ENCODE data around the gene CACNA1C. TPM values are rescaled to one million over a fixed set of nuclear protein-coding genes. Genes with fewer than 3 reads are reported as not detected.

Gene CACNA1C
- total RNA-seq, 3 donors from 2014 or later = 2.6 to 11.8 (median 9.5) TPM

DNA sequence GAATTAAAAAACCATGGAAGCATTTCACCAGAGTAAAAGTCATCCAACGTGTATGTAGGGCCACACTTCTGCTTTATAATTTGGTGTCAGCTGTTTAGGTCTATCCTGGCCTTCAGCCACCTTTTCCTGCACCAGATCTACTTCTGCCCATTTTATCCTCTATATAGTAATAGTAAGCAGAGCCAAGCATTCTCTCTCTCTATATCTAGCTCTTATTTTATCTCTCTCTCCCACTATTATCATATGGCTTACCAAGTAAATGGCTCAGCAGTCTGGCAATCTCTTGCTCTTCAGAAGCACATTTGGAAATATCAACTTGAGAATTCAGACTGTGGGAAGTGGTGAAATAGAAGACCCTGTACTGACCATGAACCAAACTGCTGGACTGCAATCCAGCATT is 657.9 kb downstream of the CACNA1C start:
- intact Hi-C loops (cut with DNase I; ENCODE audit: low total_unique reads) = no loop called here
- TF ChIP-seq POLR2A (IDR thresholded peaks at IDR 0.05) (no peak), POLR2AphosphoS5 (IDR thresholded peaks at IDR 0.05) (no peak)
- TF ChIP-seq, protein P1, sequence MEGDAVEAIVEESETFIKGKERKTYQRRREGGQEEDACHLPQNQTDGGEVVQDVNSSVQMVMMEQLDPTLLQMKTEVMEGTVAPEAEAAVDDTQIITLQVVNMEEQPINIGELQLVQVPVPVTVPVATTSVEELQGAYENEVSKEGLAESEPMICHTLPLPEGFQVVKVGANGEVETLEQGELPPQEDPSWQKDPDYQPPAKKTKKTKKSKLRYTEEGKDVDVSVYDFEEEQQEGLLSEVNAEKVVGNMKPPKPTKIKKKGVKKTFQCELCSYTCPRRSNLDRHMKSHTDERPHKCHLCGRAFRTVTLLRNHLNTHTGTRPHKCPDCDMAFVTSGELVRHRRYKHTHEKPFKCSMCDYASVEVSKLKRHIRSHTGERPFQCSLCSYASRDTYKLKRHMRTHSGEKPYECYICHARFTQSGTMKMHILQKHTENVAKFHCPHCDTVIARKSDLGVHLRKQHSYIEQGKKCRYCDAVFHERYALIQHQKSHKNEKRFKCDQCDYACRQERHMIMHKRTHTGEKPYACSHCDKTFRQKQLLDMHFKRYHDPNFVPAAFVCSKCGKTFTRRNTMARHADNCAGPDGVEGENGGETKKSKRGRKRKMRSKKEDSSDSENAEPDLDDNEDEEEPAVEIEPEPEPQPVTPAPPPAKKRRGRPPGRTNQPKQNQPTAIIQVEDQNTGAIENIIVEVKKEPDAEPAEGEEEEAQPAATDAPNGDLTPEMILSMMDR (IDR thresholded peaks at IDR 0.05) = no peak

GRCh38 chr12:2719392-2719791 is 666.6 kb downstream of the CACNA1C start:
- TF ChIP-seq, protein P1 (IDR thresholded peaks at IDR 0.05) = no peak
- no peak for TF ChIP-seq POLR2AphosphoS5 (IDR thresholded peaks at IDR 0.05)
- TF ChIP-seq POLR2A (IDR thresholded peaks at IDR 0.05) = no peak
- no peaks in the 10 kb centered on the region for H3K36me3 ChIP-seq
- no peak for DNase-seq (ENCODE audit: low spot score in 2 of 2)
- no peaks in the 10 kb centered on the region for H3K27me3 ChIP-seq
- no peaks in the 10 kb centered on the region for H3K9me3 ChIP-seq
- H3K4me3 ChIP-seq = no peak overlapping the region
- no peaks in the 10 kb centered on the region for H3K4me1 ChIP-seq
- no peak overlapping the region for H3K27ac ChIP-seq
- intact Hi-C loops (cut with DNase I; ENCODE audit: low total_unique reads) = no loop called here

More for the DNA sequence above, 657.9 kb downstream of the CACNA1C start:
- Histone ChIP-seq H3K4me3 (no peak overlapping the region), H3K4me1 (no peaks in the 10 kb centered on the region), H3K36me3 (no peaks in the 10 kb centered on the region), H3K27ac (no peak overlapping the region), H3K27me3 (no peaks in the 10 kb centered on the region), H3K9me3 (peaks cover 8 to 22% of the 10 kb centered on the region in 2 donors)
- DNase-seq (ENCODE audit: low spot score in 2 of 2) = no peak

GRCh38 chr12:2722806-2723205 is 670.0 kb downstream of the CACNA1C start:
- Histone ChIP-seq H3K4me1 (no peaks in the 10 kb centered on the region), H3K27me3 (no peaks in the 10 kb centered on the region), H3K36me3 (no peaks in the 10 kb centered on the region), H3K27ac (no peak overlapping the region), H3K9me3 (no peaks in the 10 kb centered on the region), H3K4me3 (no peak overlapping the region)
- intact Hi-C loops (cut with DNase I; ENCODE audit: low total_unique reads) = no loop called here
- DNase-seq (ENCODE audit: low spot score in 2 of 2) = no peak
- TF ChIP-seq, protein P1 (IDR thresholded peaks at IDR 0.05) = no peak

GRCh38 chr12:2732290-2732689 is 679.5 kb downstream of the CACNA1C start:
- Histone ChIP-seq H3K4me1 (no peaks in the 10 kb centered on the region), H3K4me3 (no peak overlapping the region), H3K27ac (no peak overlapping the region), H3K36me3 (no peaks in the 10 kb centered on the region), H3K27me3 (no peaks in the 10 kb centered on the region), H3K9me3 (no peaks in the 10 kb centered on the region)
- intact Hi-C loops (cut with DNase I; ENCODE audit: low total_unique reads) = loop anchor here (1.0 kb wide), 1 partner anchor 19 kb away; no protein-coding TSS in a partner anchor
- no peak for DNase-seq (ENCODE audit: low spot score in 2 of 2)
- TF ChIP-seq POLR2AphosphoS5 (IDR thresholded peaks at IDR 0.05) (no peak), POLR2A (IDR thresholded peaks at IDR 0.05) (no peak)
- TF ChIP-seq, protein P1 (IDR thresholded peaks at IDR 0.05) = no peak

DNA sequence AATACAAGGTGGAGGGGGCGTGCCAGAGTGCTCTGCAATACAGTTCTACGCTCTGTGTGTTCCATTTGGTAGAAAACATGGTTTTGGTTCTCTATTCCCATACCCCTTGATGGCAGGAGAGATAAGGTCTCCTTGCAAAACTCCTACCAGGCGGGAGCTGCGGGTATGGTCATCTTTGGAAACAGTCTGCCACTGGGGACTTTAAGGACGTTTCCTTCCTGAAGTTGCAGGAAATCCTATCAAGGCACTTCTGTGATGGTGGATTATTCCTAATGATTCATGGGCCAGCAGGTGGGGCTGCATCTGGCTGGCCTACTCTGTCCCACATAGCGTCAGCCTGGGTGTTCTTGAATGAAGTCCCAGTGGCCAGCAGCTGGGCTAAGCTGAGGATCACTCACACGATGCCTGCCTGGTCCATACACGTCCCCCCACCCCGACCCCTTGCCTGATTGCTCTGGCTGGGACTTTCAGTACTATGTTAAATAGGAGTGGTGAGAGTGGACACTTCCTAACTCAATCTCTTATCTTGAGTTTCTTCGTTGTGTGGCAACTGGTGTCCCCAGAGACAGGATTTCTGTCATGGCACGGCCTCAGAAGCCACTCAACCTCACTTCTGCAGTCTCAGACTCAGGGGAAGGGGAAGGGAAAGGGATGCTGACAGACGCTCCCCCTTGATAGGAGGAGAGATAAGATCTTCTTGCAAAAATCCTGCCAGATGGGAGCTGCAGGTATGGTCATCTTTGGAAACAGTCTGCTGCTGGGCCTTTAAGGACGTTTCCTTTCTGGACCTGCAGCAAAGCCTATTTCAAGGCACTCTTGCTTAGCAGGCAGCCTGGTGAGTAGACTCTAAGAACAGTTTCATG is 680.9 kb downstream of the CACNA1C start:
- H3K4me3 ChIP-seq = no peak overlapping the region
- H3K27ac ChIP-seq = no peak overlapping the region
- intact Hi-C loops (cut with DNase I; ENCODE audit: low total_unique reads) = no loop called here

More for the DNA sequence above, 680.9 kb downstream of the CACNA1C start:
- Histone ChIP-seq H3K27me3 (no peaks in the 10 kb centered on the region), H3K36me3 (no peaks in the 10 kb centered on the region), H3K4me1 (no peaks in the 10 kb centered on the region), H3K9me3 (no peaks in the 10 kb centered on the region)
- TF ChIP-seq POLR2AphosphoS5 (IDR thresholded peaks at IDR 0.05) = no peak
- no peak for TF ChIP-seq POLR2A (IDR thresholded peaks at IDR 0.05)
- TF ChIP-seq, protein P1 (IDR thresholded peaks at IDR 0.05) = no peak
- DNase-seq (ENCODE audit: low spot score in 2 of 2) = no peak
